LNCAP (cell line): ENCODE results near the gene ITIH1.

Experiments
- CTCF ChIP-seq: fragments of 450-650 bp; IDR thresholded peaks from 2 replicates; pipeline ENCODE4 v1.5.1; 2017; ENCODE audit warnings: mild to moderate bottlenecking

Gene ITIH1

GRCh38 chr3:52743721-52744120 lies 33.7 kb upstream of the ITIH1 start:
- TF ChIP-seq CTCF: no peak

DNA sequence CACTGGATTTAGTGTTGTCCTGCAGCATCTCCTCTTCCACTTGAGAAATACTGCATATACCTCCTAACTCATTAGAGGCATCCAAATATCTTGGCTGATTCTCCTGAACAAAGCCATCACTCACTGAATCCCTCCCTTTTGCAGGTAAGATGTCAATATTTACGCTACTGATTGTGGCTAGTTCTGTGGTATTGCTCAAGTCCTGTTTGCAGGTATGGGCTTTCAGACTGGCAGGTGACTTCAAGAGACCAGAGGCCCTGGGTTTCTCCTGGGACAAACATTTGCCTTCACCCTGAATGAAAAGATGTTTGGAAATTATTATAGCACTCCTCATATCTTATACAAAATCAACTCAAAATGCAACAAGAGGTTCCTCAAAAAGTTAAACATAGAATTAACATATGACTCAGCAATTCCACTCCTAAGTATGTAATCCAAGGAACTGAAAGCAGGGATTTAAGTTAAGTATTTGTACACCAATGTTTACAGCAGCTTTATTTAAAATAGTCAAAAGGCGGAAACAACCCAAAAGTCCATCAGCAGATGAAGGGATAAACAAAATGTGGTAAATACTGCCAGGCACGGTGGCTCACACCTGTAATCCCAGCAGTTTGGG lies 25.2 kb upstream of the ITIH1 start:
- TF ChIP-seq CTCF: no peak

- TF ChIP-seq CTCF: no peak
Measured at GRCh38 chr3:52754373-52754772, 23.0 kb upstream of the ITIH1 start.

- TF ChIP-seq CTCF: no peak
Measured at GRCh38 chr3:52756141-52756540, 21.3 kb upstream of the ITIH1 start.

DNA sequence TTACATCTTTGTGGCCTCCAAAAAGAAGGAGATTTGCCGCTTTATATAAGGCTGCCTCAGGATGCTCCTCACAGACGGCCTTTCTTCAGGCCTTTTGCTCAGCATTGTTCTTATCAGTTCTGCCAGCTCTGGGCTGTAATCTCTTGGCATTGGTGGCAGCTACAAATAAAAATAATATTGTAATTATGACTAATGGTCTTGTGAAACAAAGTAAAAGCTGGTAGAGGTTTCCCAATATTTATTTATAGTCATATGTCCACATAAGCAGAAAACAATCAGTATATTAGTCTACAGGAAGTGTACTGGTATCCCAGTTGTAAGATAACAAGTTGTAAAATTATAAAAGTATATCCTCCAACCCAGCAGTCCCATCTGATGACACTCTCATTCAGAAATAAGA lies 13.9 kb upstream of the ITIH1 start:
- TF ChIP-seq CTCF: no peak

DNA sequence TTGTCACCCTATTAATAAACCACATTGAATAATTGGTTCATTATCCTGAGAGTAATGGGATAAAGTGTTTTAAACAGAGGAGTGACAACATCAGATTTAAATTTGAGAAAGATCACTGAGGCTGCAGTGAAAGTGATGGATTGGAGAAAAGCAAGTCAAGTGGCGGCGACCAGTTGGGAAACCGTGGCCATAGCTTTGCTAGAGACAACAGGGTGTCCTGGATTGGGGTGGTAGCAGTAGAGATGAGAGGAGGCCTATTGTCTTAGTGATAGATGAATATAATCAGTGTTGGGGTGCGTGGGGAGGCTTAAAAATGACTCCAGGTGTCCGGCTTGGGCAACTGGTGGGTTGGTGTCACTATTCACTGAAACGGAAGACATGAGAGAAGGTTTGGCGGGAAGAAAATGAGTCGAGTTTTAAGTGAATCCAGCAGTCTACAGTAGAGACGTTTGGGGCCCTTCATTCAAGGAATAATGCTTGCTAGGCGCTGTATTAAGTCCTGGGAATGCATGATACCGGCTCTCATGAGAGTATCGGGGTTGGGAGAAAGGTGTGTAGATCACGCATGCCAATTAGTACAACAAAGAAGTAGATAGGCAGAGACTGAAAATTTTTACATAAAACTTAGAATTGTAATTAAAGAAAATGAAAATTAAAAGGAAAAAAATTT lies 7.5 kb upstream of the ITIH1 start:
- TF ChIP-seq CTCF: no peak

DNA sequence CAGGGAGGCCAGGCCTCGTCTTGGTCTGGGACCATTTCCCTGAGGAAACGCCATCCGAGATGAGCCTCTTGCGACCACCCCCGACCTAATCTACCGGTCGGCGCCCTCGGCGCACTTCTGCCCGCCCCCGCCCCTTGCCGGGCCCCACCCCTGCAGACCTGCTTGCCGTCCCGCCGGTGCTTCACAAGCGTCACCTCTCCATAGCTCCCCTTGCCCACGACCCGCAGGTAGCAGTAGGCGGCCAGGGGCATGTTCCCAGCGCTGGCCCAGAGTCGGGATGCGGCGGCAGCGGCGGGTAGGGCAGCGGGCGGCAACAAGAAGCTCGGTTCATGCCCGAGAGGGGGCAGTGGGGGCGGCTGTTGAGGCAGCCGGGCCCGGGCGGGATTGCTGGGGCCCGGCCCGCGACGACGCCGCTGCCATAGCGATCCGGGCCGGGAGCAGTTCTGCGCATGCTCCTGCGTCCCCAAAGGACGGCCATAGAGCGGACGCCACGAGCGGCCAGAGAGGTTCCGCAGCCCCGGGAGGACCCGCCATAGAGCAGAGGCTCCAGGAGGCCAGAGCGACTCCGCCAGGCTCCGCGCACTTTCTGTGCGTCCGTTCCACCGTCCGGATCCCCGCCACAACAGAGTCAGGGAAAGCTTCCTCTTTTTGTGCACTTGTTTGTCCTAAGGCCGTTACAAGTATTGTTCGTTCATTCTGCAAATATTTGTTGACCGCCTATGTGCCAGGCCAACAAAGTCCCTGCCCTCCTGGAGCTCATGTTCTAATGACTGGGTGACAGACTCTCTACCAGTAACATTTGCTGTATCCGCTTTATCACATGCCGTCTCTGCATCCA lies 6.7 kb upstream of the ITIH1 start, which contains the start of gene NEK4:
TSS of gene NEK4 (minus strand) at position 445 of the 838 bp plus-strand sequence. CDS start at position 251, 194 bp downstream.
- no peak for TF ChIP-seq CTCF
